HG03565 (cell line): ENCODE data around the gene TSHZ2.
"Not testable (repeated sequence)": the region's sequence is repeated elsewhere in the genome, so short reads cannot be mapped to it uniquely, and the experiment has no call there.

Source experiments
- ATAC-seq: cut with Tn5 transposase; IDR thresholded peaks from one replicate; pipeline ENCODE4 v1.9.1; 2021; ENCODE audit warnings: mild to moderate bottlenecking, moderate library complexity; ENCODE audit not compliant: unreplicated experiment

TSHZ2 gene

GRCh38 chr20:52959125-52959524, 13.0 kb upstream of the TSHZ2 start:
- no peak for ATAC-seq

GRCh38 chr20:52962183-52962582, 10.0 kb upstream of the TSHZ2 start:
- no peak for ATAC-seq

GRCh38 chr20:52963131-52963530, 9.0 kb upstream of the TSHZ2 start:
- no peak for ATAC-seq

- no peak for ATAC-seq
Measured at GRCh38 chr20:52964131-52964530, 8.0 kb upstream of the TSHZ2 start.

GRCh38 chr20:52965380-52965779, 6.8 kb upstream of the TSHZ2 start:
- ATAC-seq, result no peak

- no peak for ATAC-seq
Measured at GRCh38 chr20:52965819-52966218, 6.3 kb upstream of the TSHZ2 start.

- ATAC-seq, result not testable (repeated sequence)
Measured at GRCh38 chr20:52966543-52966942, 5.6 kb upstream of the TSHZ2 start.

- ATAC-seq, result no peak
Measured at GRCh38 chr20:52971498-52972189, 514 bp upstream of the TSHZ2 start.

GRCh38 chr20:52972965-52973819, 1.0 kb downstream of the TSHZ2 start:
- ATAC-seq, result no peak

GRCh38 chr20:52974179-52974594, 2.0 kb downstream of the TSHZ2 start:
- no peak for ATAC-seq

- ATAC-seq, result no peak
Measured at GRCh38 chr20:52975029-52975732, 3.0 kb downstream of the TSHZ2 start.

GRCh38 chr20:52975803-52976531, 3.8 kb downstream of the TSHZ2 start:
- no peak for ATAC-seq

- ATAC-seq, result no peak
Measured at GRCh38 chr20:52978851-52979250, 6.7 kb downstream of the TSHZ2 start.

- ATAC-seq, result no peak
Measured at GRCh38 chr20:52981051-52981450, 8.9 kb downstream of the TSHZ2 start.

GRCh38 chr20:52983726-52984450, 11.7 kb downstream of the TSHZ2 start:
- no peak for ATAC-seq

GRCh38 chr20:52984451-52984810, 12.3 kb downstream of the TSHZ2 start:
- ATAC-seq, result no peak

GRCh38 chr20:52985687-52986086, 13.5 kb downstream of the TSHZ2 start:
- ATAC-seq, result no peak

GRCh38 chr20:52987295-52987694, 15.1 kb downstream of the TSHZ2 start:
- no peak for ATAC-seq

- no peak for ATAC-seq
Measured at GRCh38 chr20:52991830-52992229, 19.7 kb downstream of the TSHZ2 start.

GRCh38 chr20:52992632-52993031, 20.5 kb downstream of the TSHZ2 start:
- ATAC-seq, result no peak
